Panc1 (cell line): ENCODE data around the gene SEPTIN8.

Experiments used
- CTCF ChIP-seq: fragments of 450-650 bp; IDR thresholded peaks from 2 replicates; pipeline ENCODE4 v1.5.1; 2017; ENCODE audit warnings: mild to moderate bottlenecking
- POLR2AphosphoS5 ChIP-seq: IDR thresholded peaks from 2 replicates; pipeline ENCODE4 v1.6.1; 2012; ENCODE audit warnings: mild to moderate bottlenecking, low read depth, low read length, moderate library complexity
- REST ChIP-seq, 2 experiments: IDR thresholded peaks; 2 replicates each; pipeline ENCODE4 v1.6.1; 2011 to 2012; ENCODE audit warnings: low read depth in 2 of 2, control low read depth in 1 of 2, low read length in 1 of 2, mild to moderate bottlenecking in 1 of 2, moderate library complexity in 1 of 2; ENCODE audit not compliant: insufficient read depth in 1 of 2
- SIN3A ChIP-seq: IDR thresholded peaks from 2 replicates; pipeline ENCODE4 v1.6.1; 2012; ENCODE audit warnings: low read depth, mild to moderate bottlenecking, low read length, moderate library complexity, borderline replicate concordance; ENCODE audit not compliant: insufficient read depth
- TCF7L2 ChIP-seq: IDR thresholded peaks from 2 replicates; pipeline ENCODE4 v1.6.1; 2011; ENCODE audit warnings: mild to moderate bottlenecking, low read depth, low read length, inconsistent platforms

GRCh38 chr5:132704875-132705274 lies 72.2 kb downstream of the SEPTIN8 start:
- TF ChIP-seq CTCF (no peak), SIN3A (no peak), POLR2AphosphoS5 (no peak), REST (IDR thresholded peaks at IDR 0.05; ENCODE audit: insufficient read depth in 1 of 2, low read depth in 2 of 2, low read length in 1 of 2) (no peak), TCF7L2 (no peak)
